ENCODE data around the gene TIMM8A.
A peak's percentile ranks its signal among the peaks of the same experiment; 100 is the strongest.

Gene TIMM8A

DNA sequence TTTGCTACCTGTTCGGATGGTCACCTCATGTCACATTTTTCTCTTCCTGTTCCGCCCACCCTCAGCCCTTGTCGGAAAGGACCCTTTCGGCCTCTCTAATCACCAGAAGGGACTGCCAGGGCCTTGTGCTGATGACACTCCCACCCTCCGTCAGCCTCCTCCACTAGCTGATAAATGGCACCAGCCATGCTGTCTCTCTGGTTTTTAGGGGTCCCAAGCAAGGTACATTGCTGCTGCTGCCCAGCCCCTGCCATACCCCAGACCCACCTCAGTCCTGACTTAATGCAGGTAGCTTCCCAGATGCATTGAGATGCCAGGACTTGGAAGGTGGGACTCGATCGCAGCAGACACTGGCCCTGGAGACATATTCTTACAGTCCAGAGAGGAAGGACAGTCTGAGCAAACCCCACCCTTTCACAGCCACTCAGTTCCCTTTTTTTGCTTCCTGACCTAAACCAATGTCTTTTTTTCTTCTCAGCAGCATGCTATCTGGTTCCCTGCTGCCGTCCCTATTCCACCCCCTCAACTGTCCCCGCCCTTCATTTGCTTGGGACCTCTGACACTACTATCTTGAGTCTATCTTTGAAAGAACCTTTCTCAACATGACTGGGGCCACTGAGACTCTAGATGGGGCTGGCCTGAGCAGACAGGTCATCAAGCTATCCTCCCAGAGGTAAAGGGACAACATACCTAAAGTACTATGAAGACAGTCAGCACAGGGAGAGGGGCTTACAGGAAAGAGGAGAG lies 37.4 kb upstream of the TIMM8A start, which contains the start of gene BTK:
TSS of gene BTK (minus strand) at position 397 of the 747 bp plus-strand sequence. CDS start 10,907 bp downstream, outside the sequence.
- Histone ChIP-seq H3K4me1 (ENCODE audit: control insufficient read depth in 2 of 2, insufficient read depth in 2 of 2, low read length in 2 of 2) (no peaks in the 10 kb centered on the region), H3K9me3 (ENCODE audit: control insufficient read depth in 2 of 2, low read length in 2 of 2) (no peaks in the 10 kb centered on the region), H3K9ac (ENCODE audit: low read depth in 1 of 2, low read length in 2 of 2) (peak within 1 kb of the TSS in 1 of 2 donors; percentile 14), H3K4me3 (ENCODE audit: low read length in 2 of 2) (peak within 1 kb of the TSS; percentile 17 to 57), H3K27ac (ENCODE audit: low read depth in 2 of 2, low read length in 2 of 2) (peak within 1 kb of the TSS in 1 of 2 donors; percentile 50), H3K27me3 (ENCODE audit: control insufficient read depth in 2 of 2, insufficient read depth in 2 of 2, low read length in 2 of 2) (no peaks in the 10 kb centered on the region), H3K36me3 (ENCODE audit: control insufficient read depth in 2 of 2, insufficient read depth in 2 of 2, low read length in 2 of 2) (no peaks in the 10 kb centered on the region)

DNA sequence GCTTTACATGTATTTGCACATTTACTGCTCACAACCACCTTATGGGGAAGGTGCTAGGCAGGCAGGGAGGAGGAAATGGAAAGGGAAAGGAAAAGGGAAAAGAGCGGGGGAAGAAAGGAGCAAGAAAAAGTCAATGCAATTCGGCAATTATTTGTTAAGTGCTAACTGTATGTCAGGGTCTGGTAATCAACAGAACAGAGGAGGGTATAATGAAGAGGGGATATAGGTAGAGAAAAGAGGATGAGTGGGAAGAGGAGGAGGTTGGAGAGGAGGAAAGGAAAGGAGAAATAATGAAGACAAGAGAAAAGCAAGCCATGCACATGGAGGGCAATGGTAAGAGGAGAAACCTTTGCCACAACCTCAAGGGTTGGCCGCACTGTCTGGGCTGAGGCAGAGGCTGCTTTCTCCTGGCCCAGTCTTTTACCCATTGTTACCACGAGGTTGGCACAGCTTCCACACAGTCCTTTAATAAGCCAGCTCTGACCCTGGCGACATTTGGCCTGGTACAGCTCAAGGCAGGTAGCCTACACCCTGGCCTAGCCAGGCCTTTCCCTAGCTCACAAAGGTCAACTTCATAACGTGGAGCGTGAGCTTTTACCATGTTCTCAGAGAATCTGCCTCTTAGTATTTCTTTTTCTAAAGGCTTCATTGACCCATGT lies 36.6 kb upstream of the TIMM8A start:
- no peaks in the 10 kb centered on the region for H3K9me3 ChIP-seq (ENCODE audit: control insufficient read depth in 2 of 2, low read length in 2 of 2)
- H3K36me3 ChIP-seq (ENCODE audit: control insufficient read depth in 2 of 2, insufficient read depth in 2 of 2, low read length in 2 of 2) = no peaks in the 10 kb centered on the region
- H3K9ac ChIP-seq (ENCODE audit: low read depth in 1 of 2, low read length in 2 of 2) = no peak overlapping the region
- H3K27me3 ChIP-seq (ENCODE audit: control insufficient read depth in 2 of 2, insufficient read depth in 2 of 2, low read length in 2 of 2) = no peaks in the 10 kb centered on the region
- peak overlapping the region in 1 of 2 donors; percentile 50 for H3K27ac ChIP-seq (ENCODE audit: low read depth in 2 of 2, low read length in 2 of 2)
- H3K4me1 ChIP-seq (ENCODE audit: control insufficient read depth in 2 of 2, insufficient read depth in 2 of 2, low read length in 2 of 2) = no peaks in the 10 kb centered on the region
- peak overlapping the region in 1 of 2 donors; percentile 57 for H3K4me3 ChIP-seq (ENCODE audit: low read length in 2 of 2)

- Histone ChIP-seq H3K36me3 (ENCODE audit: control insufficient read depth in 2 of 2, insufficient read depth in 2 of 2, low read length in 2 of 2) (no peaks in the 10 kb centered on the region), H3K9ac (ENCODE audit: low read depth in 1 of 2, low read length in 2 of 2) (no peak overlapping the region), H3K9me3 (ENCODE audit: control insufficient read depth in 2 of 2, low read length in 2 of 2) (no peaks in the 10 kb centered on the region), H3K27ac (ENCODE audit: low read depth in 2 of 2, low read length in 2 of 2) (no peak overlapping the region), H3K4me1 (ENCODE audit: control insufficient read depth in 2 of 2, insufficient read depth in 2 of 2, low read length in 2 of 2) (no peaks in the 10 kb centered on the region), H3K27me3 (ENCODE audit: control insufficient read depth in 2 of 2, insufficient read depth in 2 of 2, low read length in 2 of 2) (peaks cover 0 to 5% of the 10 kb centered on the region in 2 donors), H3K4me3 (ENCODE audit: low read length in 2 of 2) (peak overlapping the region in 1 of 2 donors; percentile 13)
Measured at GRCh38 chrX:101383679-101384205, 35.2 kb upstream of the TIMM8A start.

DNA sequence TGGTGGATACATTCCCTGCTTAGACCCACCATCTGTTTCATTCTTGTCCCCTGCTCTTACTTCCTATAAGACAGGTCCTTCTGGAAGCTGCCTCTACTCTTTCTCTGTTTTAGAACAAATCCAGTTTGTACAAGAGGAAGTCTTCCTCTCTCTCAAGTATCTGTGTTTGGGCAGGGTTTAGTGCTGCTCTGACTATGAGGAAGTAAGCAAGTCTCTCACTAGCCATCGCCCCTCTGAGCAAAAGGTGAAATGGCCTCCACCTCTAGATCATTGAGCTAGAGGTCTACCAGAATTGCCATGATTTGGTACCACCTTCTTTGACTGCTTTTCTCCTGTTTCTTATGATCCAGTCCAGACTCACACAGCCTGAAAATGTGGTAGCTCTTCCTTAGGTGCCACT lies 29.0 kb upstream of the TIMM8A start:
- no peaks in the 10 kb centered on the region for H3K9me3 ChIP-seq (ENCODE audit: control insufficient read depth in 2 of 2, low read length in 2 of 2)
- peaks cover 2 to 5% of the 10 kb centered on the region in 2 donors for H3K27me3 ChIP-seq (ENCODE audit: control insufficient read depth in 2 of 2, insufficient read depth in 2 of 2, low read length in 2 of 2)
- H3K36me3 ChIP-seq (ENCODE audit: control insufficient read depth in 2 of 2, insufficient read depth in 2 of 2, low read length in 2 of 2) = no peaks in the 10 kb centered on the region
- H3K9ac ChIP-seq (ENCODE audit: low read depth in 1 of 2, low read length in 2 of 2) = no peak overlapping the region
- H3K27ac ChIP-seq (ENCODE audit: low read depth in 2 of 2, low read length in 2 of 2) = no peak overlapping the region
- H3K4me1 ChIP-seq (ENCODE audit: control insufficient read depth in 2 of 2, insufficient read depth in 2 of 2, low read length in 2 of 2) = no peaks in the 10 kb centered on the region
- no peak overlapping the region for H3K4me3 ChIP-seq (ENCODE audit: low read length in 2 of 2)

GRCh38 chrX:101370888-101371504 lies 22.5 kb upstream of the TIMM8A start:
- H3K4me1 ChIP-seq (ENCODE audit: control insufficient read depth in 2 of 2, insufficient read depth in 2 of 2, low read length in 2 of 2) = no peaks in the 10 kb centered on the region
- H3K36me3 ChIP-seq (ENCODE audit: control insufficient read depth in 2 of 2, insufficient read depth in 2 of 2, low read length in 2 of 2) = no peaks in the 10 kb centered on the region
- H3K9me3 ChIP-seq (ENCODE audit: control insufficient read depth in 2 of 2, low read length in 2 of 2) = no peaks in the 10 kb centered on the region
- no peak overlapping the region for H3K4me3 ChIP-seq (ENCODE audit: low read length in 2 of 2)
- H3K27ac ChIP-seq (ENCODE audit: low read depth in 2 of 2, low read length in 2 of 2) = no peak overlapping the region
- no peak overlapping the region for H3K9ac ChIP-seq (ENCODE audit: low read depth in 1 of 2, low read length in 2 of 2)
- peaks cover 0 to 5% of the 10 kb centered on the region in 2 donors for H3K27me3 ChIP-seq (ENCODE audit: control insufficient read depth in 2 of 2, insufficient read depth in 2 of 2, low read length in 2 of 2)

- Histone ChIP-seq H3K9me3 (ENCODE audit: control insufficient read depth in 2 of 2, low read length in 2 of 2) (no peaks in the 10 kb centered on the region), H3K4me1 (ENCODE audit: control insufficient read depth in 2 of 2, insufficient read depth in 2 of 2, low read length in 2 of 2) (no peaks in the 10 kb centered on the region), H3K9ac (ENCODE audit: low read depth in 1 of 2, low read length in 2 of 2) (no peak overlapping the region), H3K27ac (ENCODE audit: low read depth in 2 of 2, low read length in 2 of 2) (no peak overlapping the region), H3K36me3 (ENCODE audit: control insufficient read depth in 2 of 2, insufficient read depth in 2 of 2, low read length in 2 of 2) (no peaks in the 10 kb centered on the region), H3K4me3 (ENCODE audit: low read length in 2 of 2) (no peak overlapping the region), H3K27me3 (ENCODE audit: control insufficient read depth in 2 of 2, insufficient read depth in 2 of 2, low read length in 2 of 2) (peaks cover 0 to 3% of the 10 kb centered on the region in 2 donors)
Measured at GRCh38 chrX:101369687-101370086, 21.1 kb upstream of the TIMM8A start.

GRCh38 chrX:101368800-101369199 lies 20.3 kb upstream of the TIMM8A start:
- Histone ChIP-seq H3K9me3 (ENCODE audit: control insufficient read depth in 2 of 2, low read length in 2 of 2) (no peaks in the 10 kb centered on the region), H3K4me1 (ENCODE audit: control insufficient read depth in 2 of 2, insufficient read depth in 2 of 2, low read length in 2 of 2) (no peaks in the 10 kb centered on the region), H3K27ac (ENCODE audit: low read depth in 2 of 2, low read length in 2 of 2) (no peak overlapping the region), H3K4me3 (ENCODE audit: low read length in 2 of 2) (no peak overlapping the region), H3K36me3 (ENCODE audit: control insufficient read depth in 2 of 2, insufficient read depth in 2 of 2, low read length in 2 of 2) (no peaks in the 10 kb centered on the region), H3K9ac (ENCODE audit: low read depth in 1 of 2, low read length in 2 of 2) (no peak overlapping the region), H3K27me3 (ENCODE audit: control insufficient read depth in 2 of 2, insufficient read depth in 2 of 2, low read length in 2 of 2) (peaks cover 0 to 3% of the 10 kb centered on the region in 2 donors)

GRCh38 chrX:101365301-101365795 lies 16.8 kb upstream of the TIMM8A start:
- H3K9ac ChIP-seq (ENCODE audit: low read depth in 1 of 2, low read length in 2 of 2) = no peak overlapping the region

GRCh38 chrX:101362757-101363156 lies 14.2 kb upstream of the TIMM8A start:
- H3K27ac ChIP-seq (ENCODE audit: low read depth in 2 of 2, low read length in 2 of 2) = no peak overlapping the region
- no peaks in the 10 kb centered on the region for H3K36me3 ChIP-seq (ENCODE audit: control insufficient read depth in 2 of 2, insufficient read depth in 2 of 2, low read length in 2 of 2)
- H3K9me3 ChIP-seq (ENCODE audit: control insufficient read depth in 2 of 2, low read length in 2 of 2) = no peaks in the 10 kb centered on the region
- no peak overlapping the region for H3K4me3 ChIP-seq (ENCODE audit: low read length in 2 of 2)
- H3K4me1 ChIP-seq (ENCODE audit: control insufficient read depth in 2 of 2, insufficient read depth in 2 of 2, low read length in 2 of 2) = no peaks in the 10 kb centered on the region
- H3K9ac ChIP-seq (ENCODE audit: low read depth in 1 of 2, low read length in 2 of 2) = no peak overlapping the region
- H3K27me3 ChIP-seq (ENCODE audit: control insufficient read depth in 2 of 2, insufficient read depth in 2 of 2, low read length in 2 of 2) = peaks cover 0 to 3% of the 10 kb centered on the region in 2 donors

More at GRCh38 chrX:101365301-101365795, 16.8 kb upstream of the TIMM8A start:
- Histone ChIP-seq H3K36me3 (ENCODE audit: control insufficient read depth in 2 of 2, insufficient read depth in 2 of 2, low read length in 2 of 2) (no peaks in the 10 kb centered on the region), H3K27ac (ENCODE audit: low read depth in 2 of 2, low read length in 2 of 2) (no peak overlapping the region), H3K4me1 (ENCODE audit: control insufficient read depth in 2 of 2, insufficient read depth in 2 of 2, low read length in 2 of 2) (no peaks in the 10 kb centered on the region), H3K27me3 (ENCODE audit: control insufficient read depth in 2 of 2, insufficient read depth in 2 of 2, low read length in 2 of 2) (peaks cover 0 to 3% of the 10 kb centered on the region in 2 donors), H3K4me3 (ENCODE audit: low read length in 2 of 2) (no peak overlapping the region), H3K9me3 (ENCODE audit: control insufficient read depth in 2 of 2, low read length in 2 of 2) (no peaks in the 10 kb centered on the region)
